Activated T-helper 1 cell treated with anti-CD3 and anti-CD28 coated beads, Interleukin-12 subunit alpha, Interleukin-12 subunit beta, Interleukin-2, Interleukin-4 antibody, amounts not matched to agents 30 ng/mL and 10 ng/mL and 1 ng/mL, durations not matched to agents 14 hours and 24 hours and 36 hours (primary cell): ENCODE measurements around the gene BAIAP3. TPM values are rescaled to one million over a fixed set of nuclear protein-coding genes. Genes with fewer than 3 reads are reported as not detected.

ENCODE experiments used
- DNase-seq: peaks from one replicate; pipeline ENCODE4 v3.0.0; 2021; ENCODE audit warnings: low spot score
- H3K27ac Mint-ChIP-seq: one replicate; pipeline ENCODE4 v1.8.0; 2021; ENCODE audit warnings: mild to moderate bottlenecking, mixed read lengths
- H3K27me3 Mint-ChIP-seq: one replicate; pipeline ENCODE4 v1.8.0; 2022; ENCODE audit warnings: mild to moderate bottlenecking, moderate library complexity, mixed read lengths; ENCODE audit not compliant: insufficient read depth
- H3K36me3 Mint-ChIP-seq: one replicate; pipeline ENCODE4 v1.8.0; 2021; ENCODE audit warnings: low read depth, mixed read lengths
- H3K4me1 Mint-ChIP-seq: one replicate; pipeline ENCODE4 v1.8.0; 2021; ENCODE audit warnings: low read depth, mixed read lengths
- H3K4me3 Mint-ChIP-seq: one replicate; pipeline ENCODE4 v1.8.0; 2021; ENCODE audit warnings: mild to moderate bottlenecking, moderate library complexity, mixed read lengths
- H3K9me3 Mint-ChIP-seq: one replicate; pipeline ENCODE4 v1.8.0; 2021; ENCODE audit warnings: mixed read lengths
- intact Hi-C: fragments of 100-400 bp; cut with micrococcal nuclease; formaldehyde crosslinking; loops from one replicate; pipeline ENCODE4 v1.15.1; 2024
- total RNA-seq: library from RNA; stranded (reverse); gene quantifications from 2 replicates; pipeline ENCODE4 v1.2.3, GENCODE V29; 2022

Gene BAIAP3
- total RNA-seq, 1 donor from 2014 or later, result 0.18 TPM

DNA sequence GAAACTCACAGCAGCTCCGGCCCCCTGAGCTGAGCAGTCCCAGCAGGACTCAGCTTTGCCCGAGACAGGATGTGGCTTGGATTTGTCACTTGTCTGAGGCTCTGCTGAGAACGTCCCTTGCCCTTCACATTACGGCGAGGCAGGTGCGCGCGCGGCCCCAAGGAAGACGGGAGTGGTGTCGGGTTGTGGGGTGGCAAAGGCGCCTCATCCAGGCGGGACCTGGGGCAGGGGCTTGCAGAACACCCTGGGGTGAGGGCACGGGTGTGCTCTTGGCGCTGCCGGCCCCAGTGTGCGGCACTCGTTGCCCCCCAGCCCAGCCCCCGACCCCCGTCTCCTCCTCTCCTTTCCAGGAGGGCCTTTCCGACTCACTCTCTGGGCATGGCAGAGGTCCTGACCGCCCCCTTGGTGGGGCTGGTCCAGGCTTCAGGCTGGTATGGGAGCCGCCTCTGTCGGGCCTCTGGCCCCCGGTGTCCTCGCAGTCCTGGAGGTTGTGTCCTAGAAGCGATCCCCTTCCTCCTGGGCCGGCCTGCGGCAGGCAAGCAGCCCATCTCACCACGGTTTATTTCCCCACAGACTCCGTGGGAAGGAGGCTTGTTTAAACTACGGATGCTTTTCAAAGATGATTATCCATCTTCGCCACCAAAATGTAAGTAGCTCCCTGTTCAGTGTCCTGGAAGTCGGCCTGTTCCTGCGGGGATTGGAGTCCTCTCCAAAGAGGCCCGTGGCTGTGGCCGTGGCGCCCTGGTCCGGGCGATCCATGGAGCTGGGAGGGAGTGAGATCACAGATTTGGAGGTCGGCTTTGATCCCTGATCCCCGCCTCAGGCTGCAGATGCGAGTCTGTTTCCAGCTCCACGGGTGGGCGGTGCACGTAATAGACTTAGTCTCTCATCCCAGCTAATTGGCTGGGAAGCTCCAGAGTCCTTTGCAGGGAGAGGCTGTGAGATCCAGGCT, 18.1 kb upstream of the BAIAP3 start:
- Mint-ChIP-seq H3K9me3 (no peaks in the 10 kb centered on the region), H3K27me3 (no peaks in the 10 kb centered on the region), H3K36me3 (peaks cover 50% of the 10 kb centered on the region), H3K27ac (no peak overlapping the region), H3K4me3 (no peak overlapping the region), H3K4me1 (peaks cover 9% of the 10 kb centered on the region)
- DNase-seq, result no peak
- intact Hi-C loops, result no loop called here

DNA sequence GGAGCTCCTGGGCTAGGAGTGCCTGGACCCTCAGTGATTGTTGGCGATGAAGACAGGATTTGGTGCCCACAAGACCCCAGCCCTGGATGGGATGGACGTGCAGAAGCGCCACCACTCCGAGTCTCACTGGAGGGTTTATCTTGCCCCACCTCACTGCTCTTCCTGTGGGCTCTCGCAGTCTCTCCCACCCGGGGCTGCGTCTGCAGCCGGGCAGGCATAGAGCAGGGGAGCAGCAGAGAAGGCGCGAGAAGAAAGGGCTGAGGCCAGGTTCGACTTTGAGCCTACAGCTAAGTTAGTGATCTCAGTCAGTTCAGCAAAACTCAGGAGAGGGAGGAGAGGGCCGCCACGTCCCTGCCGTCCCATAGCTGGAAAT, 17.4 kb upstream of the BAIAP3 start:
- no peak for DNase-seq
- Mint-ChIP-seq H3K27me3 (no peaks in the 10 kb centered on the region), H3K4me3 (no peak overlapping the region), H3K4me1 (peaks cover 3% of the 10 kb centered on the region), H3K27ac (no peak overlapping the region), H3K9me3 (no peaks in the 10 kb centered on the region), H3K36me3 (peaks cover 45% of the 10 kb centered on the region)
- intact Hi-C loops, result no loop called here

- H3K4me1 Mint-ChIP-seq, result no peaks in the 10 kb centered on the region
- intact Hi-C loops, result no loop called here
- no peak for DNase-seq
- no peak overlapping the region for H3K4me3 Mint-ChIP-seq
- peaks cover 44% of the 10 kb centered on the region for H3K36me3 Mint-ChIP-seq
- H3K9me3 Mint-ChIP-seq, result no peaks in the 10 kb centered on the region
- H3K27me3 Mint-ChIP-seq, result no peaks in the 10 kb centered on the region
- no peak overlapping the region for H3K27ac Mint-ChIP-seq
These were observed 15.8 kb upstream of the BAIAP3 start for GRCh38 chr16:1317479-1318267.

DNA sequence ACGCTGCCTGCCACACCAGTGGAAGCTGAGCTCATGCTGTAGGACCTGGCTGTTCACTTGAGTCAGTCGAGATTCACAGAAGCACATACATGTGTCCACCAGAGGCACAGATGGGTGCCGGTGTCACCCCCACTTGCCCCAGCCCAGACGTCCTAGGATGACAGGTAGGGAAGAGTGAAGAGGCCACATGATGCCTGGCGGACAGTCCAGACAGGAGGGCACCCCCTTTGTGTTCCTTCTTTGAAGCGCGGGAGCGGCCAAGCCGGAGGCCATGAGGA, 15.2 kb upstream of the BAIAP3 start:
- Mint-ChIP-seq H3K27ac (no peak overlapping the region), H3K27me3 (no peaks in the 10 kb centered on the region), H3K4me3 (no peak overlapping the region), H3K9me3 (no peaks in the 10 kb centered on the region), H3K4me1 (no peaks in the 10 kb centered on the region), H3K36me3 (peaks cover 45% of the 10 kb centered on the region)
- DNase-seq, result no peak
- intact Hi-C loops, result no loop called here

DNA sequence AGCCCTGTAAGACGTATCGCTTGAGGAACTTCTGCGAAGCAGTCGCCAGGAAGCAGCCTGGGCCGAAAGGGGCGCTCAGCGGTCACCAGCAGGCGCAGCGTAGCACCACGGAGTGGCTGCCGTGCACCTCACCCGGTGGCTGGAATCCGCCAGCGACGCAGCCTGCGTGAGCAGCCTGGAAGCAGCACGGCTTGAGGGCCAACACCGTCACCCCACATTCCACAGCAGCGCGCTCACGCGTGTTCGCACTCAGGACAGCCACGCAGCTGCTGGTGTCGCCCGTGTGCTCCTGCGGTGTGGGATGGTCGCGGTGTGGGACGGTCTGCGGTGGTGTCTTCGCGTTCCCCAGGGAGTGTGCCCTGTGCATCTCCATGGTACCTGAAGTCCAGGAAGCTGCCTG, 14.4 kb upstream of the BAIAP3 start:
- Mint-ChIP-seq H3K4me3 (no peak overlapping the region), H3K36me3 (peaks cover 47% of the 10 kb centered on the region), H3K27ac (no peak overlapping the region), H3K27me3 (no peaks in the 10 kb centered on the region), H3K4me1 (no peaks in the 10 kb centered on the region), H3K9me3 (no peaks in the 10 kb centered on the region)
- no peak for DNase-seq
- intact Hi-C loops, result no loop called here

GRCh38 chr16:1320097-1320496, 13.3 kb upstream of the BAIAP3 start:
- intact Hi-C loops, result no loop called here
- no peak for DNase-seq
- no peak overlapping the region for H3K27ac Mint-ChIP-seq

GRCh38 chr16:1320658-1321240, 12.7 kb upstream of the BAIAP3 start:
- Mint-ChIP-seq H3K9me3 (no peaks in the 10 kb centered on the region), H3K27ac (no peak overlapping the region), H3K4me1 (no peaks in the 10 kb centered on the region), H3K27me3 (no peaks in the 10 kb centered on the region), H3K4me3 (no peak overlapping the region), H3K36me3 (peaks cover 40% of the 10 kb centered on the region)
- no peak for DNase-seq
- intact Hi-C loops, result no loop called here

More at GRCh38 chr16:1320097-1320496, 13.3 kb upstream of the BAIAP3 start:
- Mint-ChIP-seq H3K4me1 (no peaks in the 10 kb centered on the region), H3K9me3 (no peaks in the 10 kb centered on the region), H3K36me3 (peaks cover 43% of the 10 kb centered on the region), H3K27me3 (no peaks in the 10 kb centered on the region), H3K4me3 (no peak overlapping the region)

DNA sequence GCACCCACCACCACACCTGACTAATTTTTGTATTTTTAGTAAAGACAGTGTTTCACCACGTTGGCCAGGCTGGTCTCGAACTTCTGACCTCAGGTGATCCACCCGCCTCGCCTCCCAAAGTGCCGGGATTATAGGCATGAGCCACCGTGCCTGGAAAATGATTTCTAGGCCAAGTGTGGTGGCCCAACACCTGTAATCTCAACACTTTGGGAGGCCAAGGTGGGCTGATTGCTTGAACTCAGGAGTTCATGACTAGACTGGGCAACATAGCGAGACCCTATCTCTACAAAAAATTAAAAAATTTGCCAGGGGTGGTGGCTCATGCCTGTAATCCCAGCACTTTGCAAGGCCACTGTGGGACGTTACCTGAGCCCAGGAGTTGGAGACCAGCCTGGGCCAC, 11.0 kb upstream of the BAIAP3 start:
- H3K4me3 Mint-ChIP-seq, result no peak overlapping the region
- intact Hi-C loops, result no loop called here
- H3K9me3 Mint-ChIP-seq, result no peaks in the 10 kb centered on the region
- H3K27ac Mint-ChIP-seq, result no peak overlapping the region
- H3K36me3 Mint-ChIP-seq, result peaks cover 31% of the 10 kb centered on the region
- no peaks in the 10 kb centered on the region for H3K27me3 Mint-ChIP-seq
- DNase-seq, result no peak
- no peaks in the 10 kb centered on the region for H3K4me1 Mint-ChIP-seq

- Mint-ChIP-seq H3K4me1 (no peaks in the 10 kb centered on the region), H3K27ac (no peak overlapping the region), H3K4me3 (no peak overlapping the region), H3K36me3 (peaks cover 21% of the 10 kb centered on the region), H3K9me3 (no peaks in the 10 kb centered on the region), H3K27me3 (no peaks in the 10 kb centered on the region)
- intact Hi-C loops, result no loop called here
- DNase-seq, result no peak
These were observed 9.9 kb upstream of the BAIAP3 start for GRCh38 chr16:1323296-1324239.

GRCh38 chr16:1324286-1324826, 9.1 kb upstream of the BAIAP3 start:
- H3K4me1 Mint-ChIP-seq, result no peaks in the 10 kb centered on the region
- H3K36me3 Mint-ChIP-seq, result peaks cover 18% of the 10 kb centered on the region

DNA sequence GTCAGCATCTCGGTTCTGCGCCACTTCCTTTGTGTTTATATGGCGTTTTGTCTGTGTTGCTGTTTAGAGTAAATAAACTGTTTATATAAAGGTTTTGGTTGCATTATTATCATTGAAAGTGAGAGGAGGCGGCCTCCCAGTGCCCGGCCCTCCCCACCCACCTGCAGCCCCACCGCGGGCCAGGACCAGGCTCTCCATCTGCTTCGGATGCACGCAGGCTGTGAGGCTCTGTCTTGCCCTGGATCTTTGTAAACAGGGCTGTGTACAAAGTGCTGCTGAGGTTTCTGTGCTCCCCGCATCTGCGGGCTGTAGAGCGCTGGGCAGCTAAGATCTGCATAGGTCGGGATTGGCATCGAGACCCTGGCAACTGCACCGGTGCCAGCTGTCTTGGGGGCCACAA, 8.2 kb upstream of the BAIAP3 start:
- no peak for DNase-seq
- peaks cover 9% of the 10 kb centered on the region for H3K36me3 Mint-ChIP-seq
- H3K27me3 Mint-ChIP-seq, result no peaks in the 10 kb centered on the region
- H3K27ac Mint-ChIP-seq, result no peak overlapping the region
- no peak overlapping the region for H3K4me3 Mint-ChIP-seq
- no peaks in the 10 kb centered on the region for H3K9me3 Mint-ChIP-seq
- intact Hi-C loops, result no loop called here
- H3K4me1 Mint-ChIP-seq, result no peaks in the 10 kb centered on the region

More at GRCh38 chr16:1324286-1324826, 9.1 kb upstream of the BAIAP3 start:
- Mint-ChIP-seq H3K27me3 (no peaks in the 10 kb centered on the region), H3K4me3 (no peak overlapping the region), H3K9me3 (no peaks in the 10 kb centered on the region), H3K27ac (no peak overlapping the region)
- intact Hi-C loops, result no loop called here
- no peak for DNase-seq

DNA sequence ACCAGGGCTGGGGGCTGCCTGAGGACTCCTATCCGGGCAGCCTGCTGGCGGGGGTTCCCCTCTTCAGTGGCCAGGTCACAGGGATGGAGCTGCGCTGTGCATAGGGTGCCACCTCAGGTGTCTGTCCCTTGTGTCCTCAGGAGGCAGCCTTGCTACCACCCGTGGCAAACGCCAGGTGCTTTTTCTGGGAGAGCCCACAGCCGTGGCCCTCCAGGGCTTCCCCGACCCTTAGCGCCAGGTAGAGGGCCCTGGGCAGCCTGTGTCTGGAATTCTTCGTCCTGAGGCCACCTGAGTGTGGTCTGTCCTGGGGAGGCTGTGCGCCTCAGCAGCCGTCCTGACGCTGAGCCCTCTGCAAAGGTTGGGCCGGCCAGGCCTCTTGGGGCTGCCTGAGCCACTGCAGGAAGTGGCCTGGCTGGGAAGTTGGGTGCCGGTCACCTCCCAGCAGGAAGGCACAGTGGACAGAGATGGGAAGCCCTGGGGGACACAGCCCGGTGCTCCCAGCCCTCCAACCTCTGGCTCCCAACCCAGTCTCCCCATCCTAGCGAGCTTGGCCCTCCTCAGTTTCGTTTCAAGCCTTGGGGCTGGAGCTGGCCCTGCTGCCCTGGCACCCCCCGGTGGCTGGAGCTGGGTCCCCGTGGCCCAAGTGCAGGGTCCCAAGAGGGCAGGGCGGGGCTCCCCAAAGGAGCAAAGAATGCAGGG, 7.6 kb upstream of the BAIAP3 start:
- Mint-ChIP-seq H3K36me3 (peaks cover 9% of the 10 kb centered on the region), H3K4me1 (no peaks in the 10 kb centered on the region), H3K4me3 (no peak overlapping the region), H3K27ac (no peak overlapping the region), H3K9me3 (no peaks in the 10 kb centered on the region), H3K27me3 (no peaks in the 10 kb centered on the region)
- no peak for DNase-seq
- intact Hi-C loops, result no loop called here
